GM12891 (cell line): Measurements from ENCODE around the gene SLC7A10.

Source experiments
- PAX5 ChIP-seq: IDR thresholded peaks from 2 replicates; pipeline ENCODE4 v1.6.1; 2011; ENCODE audit warnings: low read length, moderate library complexity, mild to moderate bottlenecking; ENCODE audit not compliant: insufficient read depth, severe bottlenecking
- POLR2A ChIP-seq: IDR thresholded peaks from 2 replicates; pipeline ENCODE4 v1.6.1; 2011; ENCODE audit warnings: low read depth, low read length, control low read depth
- POLR2AphosphoS5 ChIP-seq: IDR thresholded peaks from 2 replicates; pipeline ENCODE4 v1.6.1; 2011; ENCODE audit warnings: low read depth, low read length, control low read depth
- POU2F2 ChIP-seq: IDR thresholded peaks from 2 replicates; pipeline ENCODE4 v1.6.1; 2011; ENCODE audit warnings: low read depth, mild to moderate bottlenecking, control low read depth, low read length, moderate library complexity
- SPI1 ChIP-seq: IDR thresholded peaks from 2 replicates; pipeline ENCODE4 v1.6.1; 2011; ENCODE audit warnings: low read depth, low read length, control low read depth
- TAF1 ChIP-seq: IDR thresholded peaks from 2 replicates; pipeline ENCODE4 v1.6.1; 2011; ENCODE audit warnings: low read depth, low read length, control low read depth

GRCh38 chr19:33197591-33198000 lies 28.1 kb downstream of the SLC7A10 start:
- TF ChIP-seq POLR2A (no peak), TAF1 (no peak), POLR2AphosphoS5 (no peak), POU2F2 (no peak), SPI1 (no peak), PAX5 (no peak)
